Activated gamma-delta T cell treated with Interleukin-2 at 50 U/mL for 16 hours (primary cell): Measurements from ENCODE around the gene NTRK1.

ENCODE experiments used
- DNase-seq: peaks from one replicate; pipeline ENCODE4 v3.0.0-alpha.2; 2020

NTRK1 gene

DNA sequence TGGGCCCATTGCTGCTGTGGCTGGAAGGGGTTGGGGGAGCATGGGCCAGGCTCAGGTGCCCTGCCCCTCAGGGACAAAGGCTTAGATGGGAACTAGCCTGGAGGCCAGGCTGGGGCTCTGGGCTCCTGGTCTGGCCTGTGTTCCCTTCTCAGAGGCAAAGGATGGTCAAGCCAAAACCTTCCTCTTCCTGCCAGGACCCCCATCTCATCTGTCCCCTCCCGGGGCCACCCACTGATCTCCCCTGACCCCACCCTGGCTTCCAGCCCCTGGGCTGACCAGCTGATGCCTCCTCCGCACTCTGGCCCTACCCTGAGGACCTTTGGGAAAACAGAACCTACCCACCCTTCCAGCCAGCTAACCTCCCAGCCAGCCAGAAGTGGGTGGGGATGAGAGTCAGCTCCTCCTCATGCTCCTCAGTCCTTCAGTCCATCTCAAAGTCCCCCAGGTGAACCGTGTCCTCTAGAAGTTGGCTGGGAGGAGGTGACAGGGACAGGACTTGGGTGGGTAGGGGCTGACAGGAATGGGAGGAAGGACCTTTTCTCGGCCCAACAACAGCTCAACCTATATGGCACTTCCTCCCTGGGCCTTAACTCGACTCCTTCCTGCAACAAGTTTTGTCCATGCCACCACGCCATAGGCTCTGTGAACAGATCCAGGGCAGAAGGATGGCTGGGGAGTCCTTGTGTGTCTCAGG is 40.4 kb downstream of the NTRK1 start:
- no peak for DNase-seq

GRCh38 chr1:156901590-156901900 is 40.9 kb downstream of the NTRK1 start:
- no peak for DNase-seq

- DNase-seq: no peak
Observed at GRCh38 chr1:156901966-156902915, 41.6 kb downstream of the NTRK1 start.

DNA sequence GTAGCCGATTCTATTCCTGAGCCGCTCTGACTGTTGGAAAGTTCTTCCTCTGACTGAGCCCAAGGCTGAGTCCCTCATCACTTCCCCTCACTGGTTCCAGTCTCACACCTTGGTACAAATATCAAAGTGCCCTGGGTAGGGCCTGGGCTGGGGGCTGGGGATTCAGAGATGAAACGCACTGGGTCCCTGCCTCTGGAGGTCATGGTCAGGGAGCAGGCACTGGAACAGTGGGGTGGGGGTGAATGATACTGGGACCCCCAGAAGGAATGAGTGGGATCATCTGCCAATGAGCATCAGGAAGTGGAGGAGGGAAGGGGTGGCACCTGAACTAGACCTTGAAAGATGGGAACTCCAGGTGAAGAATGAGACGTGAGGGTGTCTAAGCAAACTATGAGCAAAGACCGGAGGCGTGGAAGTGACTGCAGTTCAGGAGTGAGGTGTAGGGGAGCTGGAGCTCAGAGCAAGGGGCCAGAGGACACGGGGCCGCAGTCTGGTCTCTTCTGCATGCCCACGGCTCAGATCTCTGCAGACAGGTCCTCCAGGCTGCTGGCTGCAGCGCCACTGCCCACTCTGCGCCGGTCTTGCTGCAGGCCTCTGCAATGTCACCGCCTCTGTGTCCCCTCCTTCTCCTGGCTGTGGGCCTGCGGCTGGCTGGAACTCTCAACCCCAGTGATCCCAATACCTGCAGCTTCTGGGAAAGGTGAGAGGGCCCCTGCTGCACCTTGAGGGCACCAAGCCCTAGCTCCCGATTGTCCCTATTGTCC is 42.8 kb downstream of the NTRK1 start:
- no peak for DNase-seq

- DNase-seq: no peak
Observed at GRCh38 chr1:156904187-156904959, 43.7 kb downstream of the NTRK1 start.

GRCh38 chr1:156905176-156905575 is 44.5 kb downstream of the NTRK1 start:
- no peak for DNase-seq

DNA sequence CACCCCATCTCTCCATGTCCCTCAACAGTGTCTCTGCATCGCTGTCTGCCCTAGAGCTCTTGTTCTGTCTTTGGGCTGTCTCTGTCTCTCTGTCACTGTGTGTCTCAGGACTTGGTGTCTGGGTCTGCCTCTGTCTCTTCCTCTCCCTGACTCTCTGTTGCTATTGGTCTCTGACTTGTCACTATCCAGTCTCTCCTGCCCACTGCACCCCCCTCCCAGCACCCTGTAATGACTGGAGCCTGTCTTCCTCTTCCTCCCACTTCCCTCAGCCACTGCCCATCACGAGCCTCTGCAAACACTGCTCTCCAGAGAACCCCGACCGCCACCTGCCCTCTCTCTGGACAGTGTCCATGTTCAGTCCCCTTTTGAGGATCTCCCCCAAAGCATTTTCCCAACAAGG is 45.0 kb downstream of the NTRK1 start:
- no peak for DNase-seq

DNA sequence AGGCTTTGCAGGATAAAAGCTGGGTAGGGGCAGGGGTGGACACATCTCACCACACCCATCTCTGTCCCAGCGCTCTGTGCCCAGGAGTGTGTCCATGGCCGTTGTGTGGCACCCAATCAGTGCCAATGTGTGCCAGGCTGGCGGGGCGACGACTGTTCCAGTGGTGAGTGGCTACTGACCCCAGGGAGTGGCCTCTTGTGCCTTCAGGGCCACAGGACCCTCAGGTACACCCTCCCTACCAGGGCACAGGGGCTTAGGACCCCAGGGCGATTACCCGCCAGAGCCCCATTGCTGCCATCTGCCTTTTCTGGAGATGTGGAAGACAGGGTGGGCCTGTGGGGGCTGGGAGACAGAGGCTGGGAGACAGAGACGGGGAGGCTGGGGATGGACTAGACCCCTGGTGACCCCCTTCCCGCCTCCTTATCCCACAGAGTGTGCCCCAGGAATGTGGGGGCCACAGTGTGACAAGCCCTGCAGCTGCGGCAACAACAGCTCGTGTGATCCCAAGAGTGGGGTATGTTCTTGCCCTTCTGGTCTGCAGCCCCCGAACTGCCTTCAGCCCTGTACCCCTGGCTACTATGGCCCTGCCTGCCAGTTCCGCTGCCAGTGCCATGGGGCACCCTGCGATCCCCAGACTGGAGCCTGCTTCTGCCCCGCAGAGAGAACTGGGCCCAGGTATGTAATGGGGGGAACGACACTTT is 45.7 kb downstream of the NTRK1 start:
- DNase-seq: no peak

DNA sequence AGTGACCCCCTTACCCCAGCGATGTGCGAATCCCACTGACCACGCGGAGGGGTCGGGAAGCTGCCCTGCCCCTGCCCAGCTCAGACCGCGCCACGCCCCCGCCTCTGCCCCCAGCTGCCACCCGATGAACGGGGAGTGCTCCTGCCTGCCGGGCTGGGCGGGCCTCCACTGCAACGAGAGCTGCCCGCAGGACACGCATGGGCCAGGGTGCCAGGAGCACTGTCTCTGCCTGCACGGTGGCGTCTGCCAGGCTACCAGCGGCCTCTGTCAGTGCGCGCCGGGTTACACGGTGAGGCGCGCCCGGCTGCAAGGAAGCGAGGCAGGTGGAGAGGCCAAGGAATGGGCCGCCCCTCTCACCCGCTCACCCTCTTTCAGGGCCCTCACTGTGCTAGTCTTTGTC is 47.9 kb downstream of the NTRK1 start:
- DNase-seq: no peak

- DNase-seq: no peak
Observed at GRCh38 chr1:156908955-156909354, 48.3 kb downstream of the NTRK1 start.

DNA sequence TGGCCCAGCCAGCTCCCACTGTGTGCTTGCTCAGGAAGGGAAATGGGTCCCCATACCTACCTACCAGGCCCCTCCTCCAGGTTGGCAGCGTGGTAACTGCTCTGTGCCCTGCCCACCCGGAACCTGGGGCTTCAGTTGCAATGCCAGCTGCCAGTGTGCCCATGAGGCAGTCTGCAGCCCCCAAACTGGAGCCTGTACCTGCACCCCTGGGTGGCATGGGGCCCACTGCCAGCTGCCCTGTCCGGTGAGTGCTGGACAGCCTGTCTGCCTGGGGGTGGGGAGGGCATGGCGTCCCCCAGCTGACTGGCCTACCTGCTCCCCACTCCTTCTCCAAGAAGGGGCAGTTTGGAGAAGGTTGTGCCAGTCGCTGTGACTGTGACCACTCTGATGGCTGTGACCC is 49.0 kb downstream of the NTRK1 start:
- DNase-seq: no peak

DNA sequence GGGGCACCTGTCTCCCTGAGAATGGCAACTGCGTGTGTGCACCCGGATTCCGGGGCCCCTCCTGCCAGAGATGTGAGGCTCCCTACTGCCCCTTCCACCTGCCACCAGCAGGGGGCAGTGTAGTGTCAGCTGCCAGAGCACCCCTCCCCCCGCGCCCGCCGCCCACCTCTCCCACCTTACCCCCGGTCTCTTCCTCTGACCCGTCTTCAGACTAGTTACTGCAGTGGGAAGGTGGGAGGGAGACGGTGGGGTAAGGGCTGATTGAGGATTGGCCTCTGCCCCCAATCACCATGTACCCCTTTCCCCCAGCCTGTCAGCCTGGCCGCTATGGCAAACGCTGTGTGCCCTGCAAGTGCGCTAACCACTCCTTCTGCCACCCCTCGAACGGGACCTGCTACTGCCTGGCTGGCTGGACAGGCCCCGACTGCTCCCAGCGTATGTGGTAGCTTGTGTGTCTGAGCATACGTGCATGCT is 49.7 kb downstream of the NTRK1 start:
- peak; percentile 42 for DNase-seq

- DNase-seq: no peak
Observed at GRCh38 chr1:156911577-156912298, 51.1 kb downstream of the NTRK1 start.

GRCh38 chr1:156912310-156912709 is 51.6 kb downstream of the NTRK1 start:
- DNase-seq: no peak

- no peak for DNase-seq
Observed at GRCh38 chr1:156912861-156913808, 52.5 kb downstream of the NTRK1 start.

DNA sequence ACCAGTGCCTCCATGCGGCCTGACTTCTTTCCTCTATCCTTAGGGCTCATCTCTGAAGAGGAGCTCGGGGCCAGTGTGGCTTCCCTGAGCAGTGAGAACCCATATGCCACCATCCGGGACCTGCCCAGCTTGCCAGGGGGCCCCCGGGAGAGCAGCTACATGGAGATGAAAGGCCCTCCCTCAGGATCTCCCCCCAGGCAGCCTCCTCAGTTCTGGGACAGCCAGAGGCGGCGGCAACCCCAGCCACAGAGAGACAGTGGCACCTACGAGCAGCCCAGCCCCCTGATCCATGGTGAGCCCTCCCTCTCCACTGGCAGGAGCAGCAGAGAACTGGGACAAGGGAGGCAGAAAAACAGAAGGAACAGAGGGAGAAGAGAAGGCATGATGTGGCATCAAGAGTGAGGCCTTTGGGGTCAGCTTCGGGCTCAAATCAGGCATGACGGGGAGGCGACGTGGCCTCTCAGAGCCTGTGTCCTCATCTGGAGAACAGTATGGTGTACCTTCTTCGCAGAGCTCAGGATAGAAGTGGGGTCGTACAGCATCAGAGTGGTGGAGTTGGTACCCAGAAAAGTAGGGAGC is 53.2 kb downstream of the NTRK1 start:
- DNase-seq: no peak

GRCh38 chr1:156914440-156914856 is 53.8 kb downstream of the NTRK1 start:
- DNase-seq: no peak

DNA sequence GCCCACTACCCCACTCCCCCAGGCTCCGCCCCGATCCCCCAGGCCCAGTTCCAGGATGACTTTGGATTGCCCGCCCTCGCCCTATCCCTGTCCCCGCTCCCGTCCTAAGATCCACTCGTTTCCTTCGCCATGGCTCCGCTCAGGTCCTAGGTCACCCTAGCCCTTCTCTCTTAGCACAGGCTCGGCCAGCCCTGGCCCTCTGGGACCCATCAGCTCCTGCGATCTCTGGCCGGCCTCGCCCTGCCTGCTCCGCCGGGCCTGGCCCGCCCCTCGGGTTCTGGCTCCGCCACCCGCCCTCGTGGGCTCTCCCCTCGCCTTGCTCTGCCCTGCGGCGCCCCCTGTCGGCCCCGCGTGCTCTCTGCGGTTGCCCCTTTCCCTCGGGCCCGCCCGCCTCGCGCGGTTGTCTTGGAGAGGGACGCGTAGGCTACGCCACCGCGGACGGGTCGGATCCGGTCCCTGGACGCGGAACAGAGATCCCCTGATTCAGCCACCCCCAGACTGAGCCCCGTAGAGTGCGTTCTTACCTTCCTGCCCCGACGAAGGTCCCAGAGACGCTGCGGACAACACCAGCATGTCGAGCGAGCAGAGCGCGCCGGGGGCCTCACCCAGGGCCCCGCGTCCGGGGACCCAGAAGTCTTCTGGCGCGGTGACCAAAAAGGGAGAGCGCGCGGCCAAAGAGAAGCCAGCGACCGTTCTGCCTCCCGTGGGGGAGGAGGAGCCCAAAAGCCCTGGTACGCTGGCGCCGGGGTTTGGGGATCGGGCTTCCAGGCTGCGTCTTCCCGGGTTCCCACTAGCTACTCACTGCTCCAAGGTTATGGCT is 59.8 kb downstream of the NTRK1 start, which contains the start of gene LRRC71:
TSS of gene LRRC71 (plus strand) at position 400 of the 820 bp plus-strand sequence. CDS start at position 572, 172 bp downstream.
- DNase-seq: peak; percentile 41
